ENCODE results near the gene SYNE2.
"Not testable (repeated sequence)": the region's sequence is repeated elsewhere in the genome, so short reads cannot be mapped to it uniquely, and the experiment has no call there.

The SYNE2 gene

GRCh38 chr14:64178814-64179213 is 326.0 kb downstream of the SYNE2 start:
- TF ChIP-seq CTCF (conservative IDR thresholded peaks at IDR 0.05), result no peak
- H3K27ac ChIP-seq, result no peak overlapping the region

GRCh38 chr14:64182908-64183307 is 330.1 kb downstream of the SYNE2 start:
- not testable (repeated sequence) for H3K27ac ChIP-seq

GRCh38 chr14:64184103-64184729 is 331.4 kb downstream of the SYNE2 start:
- no peak overlapping the region for H3K27ac ChIP-seq
- no peak for TF ChIP-seq CTCF (conservative IDR thresholded peaks at IDR 0.05)

GRCh38 chr14:64185184-64185583 is 332.4 kb downstream of the SYNE2 start:
- no peak for TF ChIP-seq CTCF (conservative IDR thresholded peaks at IDR 0.05)
- no peak overlapping the region for H3K27ac ChIP-seq

- no peak for TF ChIP-seq CTCF (conservative IDR thresholded peaks at IDR 0.05)
These were observed 333.7 kb downstream of the SYNE2 start for GRCh38 chr14:64186231-64187129.

GRCh38 chr14:64187331-64187730 is 334.5 kb downstream of the SYNE2 start:
- no peak for TF ChIP-seq CTCF (conservative IDR thresholded peaks at IDR 0.05)
- H3K27ac ChIP-seq, result no peak overlapping the region

More at GRCh38 chr14:64186231-64187129, 333.7 kb downstream of the SYNE2 start:
- H3K27ac ChIP-seq, result no peak overlapping the region

GRCh38 chr14:64190974-64191502 is 338.2 kb downstream of the SYNE2 start:
- no peak for TF ChIP-seq CTCF (conservative IDR thresholded peaks at IDR 0.05)
- no peak overlapping the region for H3K27ac ChIP-seq
